HG02938 (cell line): ENCODE results near the gene BOLL.
"Not testable (repeated sequence)": the region's sequence is repeated elsewhere in the genome, so short reads cannot be mapped to it uniquely, and the experiment has no call there.

Experiments
- ATAC-seq: cut with Tn5 transposase; IDR thresholded peaks from one replicate; pipeline ENCODE4 v1.9.1; 2021; ENCODE audit warnings: mild to moderate bottlenecking, moderate library complexity; ENCODE audit not compliant: unreplicated experiment

BOLL gene

DNA sequence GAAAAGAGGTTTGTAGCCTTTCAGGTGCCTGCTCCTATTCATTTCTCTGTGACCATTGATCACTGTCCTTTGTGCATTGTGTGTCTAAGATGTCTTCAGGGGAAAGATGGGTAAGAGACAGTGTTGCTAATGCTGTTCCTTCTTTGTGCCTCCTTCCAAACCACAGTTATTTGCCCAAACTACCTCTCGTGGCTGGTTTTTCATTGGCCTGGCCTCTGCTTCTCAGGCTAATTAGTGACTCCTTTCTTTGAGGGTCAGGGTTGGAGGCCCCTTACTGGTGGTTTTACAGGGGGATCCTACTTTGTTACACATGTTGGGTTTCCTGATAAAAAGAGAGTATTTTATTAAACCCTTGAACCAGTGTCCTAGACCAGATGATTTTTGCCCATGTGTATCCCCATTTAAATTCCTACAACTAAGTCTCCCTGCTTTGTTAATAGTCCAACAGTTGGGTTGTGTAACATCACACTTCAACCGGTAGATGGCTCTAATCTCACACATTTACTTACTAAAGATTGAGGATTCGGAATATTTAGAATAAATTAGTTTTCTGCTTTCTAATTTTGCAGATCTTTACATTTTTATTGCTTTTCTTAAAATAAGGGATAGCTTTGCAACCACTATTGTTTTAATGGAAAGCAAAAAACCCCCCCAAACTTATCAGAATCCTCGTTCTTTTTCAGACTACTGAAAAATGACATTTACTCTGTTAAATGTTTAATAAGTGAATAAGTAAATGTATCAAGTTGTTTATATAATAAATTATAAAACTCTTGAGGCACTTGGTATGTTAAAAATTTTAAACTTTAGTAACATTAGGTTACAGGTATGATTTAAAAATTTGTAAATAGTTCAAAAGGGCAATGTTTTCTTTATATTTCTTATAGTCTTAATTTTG is 77.6 kb downstream of the BOLL start:
- no peak for ATAC-seq

DNA sequence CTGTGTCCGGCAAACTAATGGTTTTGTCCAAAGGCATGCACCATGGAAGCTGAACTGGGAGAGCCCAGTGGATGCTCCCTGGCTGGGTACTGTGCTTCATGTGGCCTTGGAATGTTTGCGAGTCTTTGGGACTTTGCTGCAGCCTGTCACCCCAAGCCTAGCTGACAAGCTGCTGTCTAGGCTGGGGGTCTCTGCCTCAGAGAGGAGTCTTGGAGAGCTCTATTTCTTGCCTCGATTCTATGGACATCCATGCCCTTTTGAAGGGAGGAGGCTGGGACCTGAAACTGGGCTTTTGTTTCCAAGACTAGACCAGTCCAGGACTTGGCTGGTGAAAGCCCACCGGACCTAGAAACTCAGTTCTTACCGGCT is 78.3 kb downstream of the BOLL start:
- ATAC-seq: no peak

DNA sequence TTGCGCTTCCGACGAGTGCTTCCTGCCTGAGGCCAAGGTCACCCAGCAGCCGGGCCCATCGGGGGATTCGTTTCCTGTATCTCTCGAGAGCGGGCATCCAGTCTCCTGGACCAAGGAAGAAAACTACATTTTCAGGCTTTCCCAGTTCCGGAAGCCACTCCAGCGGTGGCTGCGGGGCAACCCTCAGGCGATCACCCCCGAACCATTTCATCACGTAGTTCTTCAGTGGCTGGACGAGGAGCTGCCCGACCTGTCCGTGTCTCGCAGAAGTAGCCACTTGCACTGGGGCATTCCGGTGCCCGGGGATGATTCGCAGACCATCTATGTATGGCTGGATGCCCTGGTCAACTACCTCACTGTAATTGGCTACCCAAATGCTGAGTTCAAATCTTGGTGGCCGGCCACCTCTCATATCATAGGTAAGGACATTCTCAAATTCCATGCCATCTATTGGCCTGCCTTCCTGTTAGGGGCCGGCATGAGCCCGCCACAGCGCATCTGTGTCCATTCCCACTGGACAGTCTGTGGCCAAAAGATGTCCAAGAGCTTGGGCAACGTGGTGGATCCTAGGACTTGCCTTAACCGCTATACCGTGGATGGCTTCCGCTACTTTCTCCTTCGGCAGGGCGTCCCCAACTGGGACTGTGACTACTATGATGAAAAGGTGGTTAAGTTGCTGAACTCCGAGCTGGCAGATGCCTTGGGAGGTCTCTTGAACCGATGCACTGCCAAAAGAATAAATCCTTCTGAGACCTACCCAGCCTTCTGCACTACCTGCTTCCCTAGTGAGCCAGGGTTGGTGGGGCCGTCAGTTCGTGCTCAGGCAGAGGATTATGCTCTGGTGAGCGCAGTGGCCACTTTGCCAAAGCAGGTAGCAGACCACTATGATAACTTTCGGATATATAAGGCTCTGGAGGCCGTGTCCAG is 78.9 kb downstream of the BOLL start:
- no peak for ATAC-seq

DNA sequence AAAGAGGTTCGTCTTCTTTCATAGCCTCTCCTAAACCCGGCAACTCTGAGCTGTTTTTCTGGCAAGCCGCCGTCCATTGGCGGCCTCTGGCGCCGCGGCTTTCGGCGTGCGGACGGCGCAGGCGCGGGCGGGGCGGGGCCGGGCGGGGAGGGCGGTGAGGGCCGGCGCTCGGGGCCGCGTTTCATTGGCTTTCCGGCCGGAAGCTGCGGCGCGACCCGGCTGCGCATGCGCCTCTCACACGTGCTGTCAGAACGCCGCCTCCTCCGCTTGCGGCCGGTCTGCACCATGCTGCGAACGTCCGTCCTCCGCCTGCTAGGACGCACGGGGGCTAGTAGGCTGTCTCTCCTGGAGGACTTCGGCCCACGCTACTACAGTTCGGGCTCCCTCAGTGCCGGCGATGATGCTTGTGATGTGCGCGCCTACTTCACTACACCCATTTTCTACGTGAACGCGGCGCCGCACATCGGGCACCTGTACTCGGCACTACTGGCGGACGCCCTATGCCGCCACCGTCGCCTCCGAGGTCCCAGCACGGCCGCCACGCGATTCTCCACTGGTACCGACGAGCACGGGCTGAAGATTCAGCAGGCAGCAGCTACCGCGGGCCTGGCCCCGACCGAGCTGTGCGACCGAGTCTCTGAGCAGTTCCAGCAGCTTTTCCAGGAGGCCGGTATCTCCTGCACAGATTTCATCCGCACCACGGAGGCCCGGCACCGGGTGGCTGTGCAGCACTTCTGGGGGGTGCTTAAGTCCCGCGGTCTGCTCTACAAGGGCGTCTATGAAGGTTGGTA is 79.8 kb downstream of the BOLL start, which contains the start of gene MARS2:
Gene MARS2 (plus strand): TSS at position 249 of the 791 bp plus-strand sequence. CDS start 37 bp downstream, at position 286.
- ATAC-seq: peak; percentile 74

DNA sequence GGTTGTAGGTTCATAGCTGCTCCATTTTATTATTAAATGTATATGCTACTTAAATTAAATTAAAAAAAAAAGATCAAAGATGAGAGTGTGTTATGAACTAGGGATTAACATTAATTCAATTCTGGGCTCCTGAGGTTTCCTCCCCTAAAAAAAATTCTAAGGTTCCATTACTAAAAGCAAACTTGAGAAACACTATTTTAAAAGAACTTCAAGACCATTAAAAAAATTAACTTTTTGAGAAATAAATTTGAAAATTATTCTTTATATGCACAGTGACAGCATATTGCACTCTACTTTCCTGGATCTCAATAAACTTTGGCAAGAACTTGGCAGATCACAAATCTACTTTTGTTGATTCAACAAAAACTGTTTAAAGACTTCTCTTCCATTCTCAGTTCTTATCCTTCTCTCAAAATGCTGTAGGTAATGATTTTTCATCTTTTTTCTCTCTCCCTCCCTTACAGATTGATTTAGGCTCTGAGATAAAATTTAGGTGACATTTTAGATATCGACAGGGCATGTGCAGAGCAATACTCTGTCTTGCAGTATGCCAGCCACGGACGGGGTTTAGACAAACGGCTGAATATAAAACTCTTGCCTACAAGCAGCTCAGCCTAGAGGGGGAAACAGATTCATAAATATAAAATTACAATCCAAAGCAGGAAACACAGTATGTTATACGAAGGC is 80.5 kb downstream of the BOLL start:
- peak; percentile 37 for ATAC-seq

DNA sequence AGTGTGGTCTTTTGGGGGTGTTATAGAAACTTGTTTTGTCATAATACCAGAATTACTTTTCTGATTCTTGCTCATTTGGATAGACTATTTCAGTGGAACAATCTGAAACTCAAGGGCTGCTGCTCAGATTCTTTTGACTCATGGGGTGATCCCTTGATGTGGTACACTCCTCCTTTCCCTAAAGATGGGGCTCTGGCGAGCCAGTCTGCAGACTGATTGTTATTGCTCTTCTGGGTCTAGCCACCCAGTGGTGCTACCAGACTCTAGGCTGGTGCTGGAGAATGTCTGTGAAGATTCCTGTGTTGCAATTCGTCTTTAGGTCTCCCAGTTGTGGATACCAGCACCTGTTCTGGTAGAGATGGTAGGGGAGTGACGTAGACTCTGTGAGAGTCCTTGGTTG is 84.2 kb downstream of the BOLL start:
- ATAC-seq: no peak

DNA sequence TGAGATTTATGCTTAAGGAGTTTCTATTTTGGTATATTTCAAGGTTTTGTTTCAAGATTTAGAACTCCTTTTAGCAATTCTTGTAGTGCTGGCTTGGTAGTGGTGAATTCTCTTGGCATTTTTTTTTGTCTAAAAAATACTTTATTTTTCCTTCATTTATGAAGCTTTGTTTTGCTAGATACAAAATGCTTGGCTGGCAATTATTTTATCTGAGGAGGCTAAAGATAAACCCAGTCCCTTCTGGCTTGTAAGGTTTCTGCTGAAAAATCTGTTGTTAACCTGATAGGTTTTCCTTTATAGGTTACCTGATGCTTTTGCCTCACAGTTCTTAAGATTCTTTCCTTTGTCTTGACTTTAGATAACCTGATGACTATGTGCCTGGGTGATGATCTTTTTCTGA is 85.4 kb downstream of the BOLL start:
- ATAC-seq: not testable (repeated sequence)

DNA sequence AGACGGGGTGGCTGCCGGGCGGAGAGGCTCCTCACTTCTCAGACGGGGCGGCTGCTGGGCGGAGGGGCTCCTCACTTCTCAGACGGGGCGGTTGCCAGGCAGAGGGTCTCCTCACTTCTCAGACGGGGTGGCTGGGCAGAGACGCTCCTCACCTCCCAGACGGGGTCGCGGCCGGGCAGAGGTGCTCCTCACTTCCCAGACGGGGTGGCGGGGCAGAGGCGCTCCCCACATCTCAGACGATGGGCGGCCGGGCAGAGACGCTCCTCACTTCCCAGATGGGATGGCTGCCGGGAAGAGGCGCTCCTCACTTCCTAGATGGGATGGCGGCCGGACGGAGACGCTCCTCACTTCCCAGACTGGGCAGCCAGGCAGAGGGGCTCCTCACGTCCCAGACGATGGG is 88.5 kb downstream of the BOLL start:
- not testable (repeated sequence) for ATAC-seq

DNA sequence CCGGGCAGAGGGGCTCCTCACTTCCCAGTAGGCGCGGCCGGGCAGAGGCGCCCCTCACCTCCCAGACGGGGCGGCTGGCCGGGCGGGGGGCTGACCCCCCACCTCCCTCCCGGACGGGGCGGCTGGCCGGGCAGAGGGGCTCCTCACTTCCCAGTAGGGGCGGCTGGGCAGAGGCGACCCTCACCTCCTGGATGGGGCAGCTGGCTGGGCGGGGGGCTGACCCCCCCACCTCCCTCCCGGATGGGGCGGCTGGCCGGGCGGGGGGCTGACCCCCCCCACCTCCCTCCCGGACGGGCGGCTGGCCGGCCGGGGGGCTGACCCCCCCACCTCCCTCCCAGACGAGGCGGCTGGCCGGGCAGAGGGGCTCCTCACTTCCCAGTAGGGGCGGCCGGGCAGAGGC is 89.1 kb downstream of the BOLL start:
- ATAC-seq: not testable (repeated sequence)

DNA sequence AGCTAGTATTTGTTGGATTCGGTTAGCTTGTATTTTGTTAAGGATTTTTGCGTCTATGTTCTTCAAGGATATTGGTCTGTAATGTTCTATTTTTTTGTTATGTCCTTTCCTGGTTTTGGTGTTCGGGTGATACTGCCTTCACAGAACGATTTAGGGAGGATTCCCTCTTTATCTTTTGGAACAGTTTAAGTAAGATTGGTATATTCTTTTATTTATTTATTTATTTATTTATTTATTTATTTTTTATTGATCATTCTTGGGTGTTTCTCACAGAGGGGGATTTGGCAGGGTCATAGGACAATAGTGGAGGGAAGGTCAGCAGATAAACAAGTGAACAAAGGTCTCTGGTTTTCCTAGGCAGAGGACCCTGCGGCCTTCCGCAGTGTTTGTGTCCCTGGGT is 89.9 kb downstream of the BOLL start:
- ATAC-seq: not testable (repeated sequence)

DNA sequence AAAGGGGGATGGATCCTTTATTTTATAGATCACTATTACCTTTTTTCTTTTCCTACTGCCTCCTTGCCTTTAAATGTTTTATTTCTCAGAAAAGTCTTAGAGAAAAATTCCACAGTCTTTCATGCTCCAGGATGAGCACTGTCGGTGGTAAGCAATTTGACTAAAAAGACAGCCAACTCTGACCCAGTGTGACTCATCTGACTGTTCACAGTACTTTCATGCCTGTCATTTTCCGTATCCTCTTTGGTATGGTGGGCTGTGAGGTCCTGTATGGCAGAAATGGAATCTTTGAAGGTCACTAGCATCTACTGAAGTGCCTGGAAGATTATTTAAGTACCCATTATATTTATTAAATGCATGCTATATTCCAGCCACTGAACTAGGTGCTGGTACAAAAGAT is 107.6 kb downstream of the BOLL start:
- no peak for ATAC-seq

DNA sequence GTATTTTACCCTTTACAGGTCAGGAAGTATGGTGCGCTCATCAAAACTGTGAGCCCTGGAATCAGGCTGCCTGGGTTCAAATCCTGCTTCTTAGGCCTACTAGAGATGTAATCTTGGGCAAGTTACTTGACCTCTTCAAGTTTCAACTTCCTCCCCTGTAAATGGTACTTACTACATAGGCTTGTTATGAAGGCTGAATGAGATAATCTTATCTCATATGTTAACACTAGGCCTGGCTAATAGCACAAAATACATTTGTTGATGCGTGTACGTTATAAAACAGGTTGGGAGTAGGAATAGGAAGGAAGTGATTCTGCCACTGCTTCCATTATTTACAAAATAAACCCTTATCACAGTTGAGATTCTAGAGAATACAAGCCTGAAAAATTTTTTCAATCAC is 108.1 kb downstream of the BOLL start:
- no peak for ATAC-seq
